HS-5 (cell line): ENCODE measurements around the gene SPATA2L.
"Not testable (repeated sequence)": the region's sequence is repeated elsewhere in the genome, so short reads cannot be mapped to it uniquely, and the experiment has no call there.

Source experiments
- DNase-seq: peaks from one replicate; pipeline ENCODE4 v3.0.0-alpha.2; 2012; ENCODE audit warnings: low read depth

The SPATA2L gene

GRCh38 chr16:89706518-89707260, 5.2 kb upstream of the SPATA2L start:
- no peak for DNase-seq

- no peak for DNase-seq
Observed at GRCh38 chr16:89705006-89705405, 3.5 kb upstream of the SPATA2L start.

- no peak for DNase-seq
Observed at GRCh38 chr16:89704281-89704680, 2.8 kb upstream of the SPATA2L start.

GRCh38 chr16:89700649-89701424, 668 bp downstream of the SPATA2L start:
- DNase-seq, result no peak

- DNase-seq, result peak; percentile 60
Observed at GRCh38 chr16:89700100-89700648, 1.3 kb downstream of the SPATA2L start.

DNA sequence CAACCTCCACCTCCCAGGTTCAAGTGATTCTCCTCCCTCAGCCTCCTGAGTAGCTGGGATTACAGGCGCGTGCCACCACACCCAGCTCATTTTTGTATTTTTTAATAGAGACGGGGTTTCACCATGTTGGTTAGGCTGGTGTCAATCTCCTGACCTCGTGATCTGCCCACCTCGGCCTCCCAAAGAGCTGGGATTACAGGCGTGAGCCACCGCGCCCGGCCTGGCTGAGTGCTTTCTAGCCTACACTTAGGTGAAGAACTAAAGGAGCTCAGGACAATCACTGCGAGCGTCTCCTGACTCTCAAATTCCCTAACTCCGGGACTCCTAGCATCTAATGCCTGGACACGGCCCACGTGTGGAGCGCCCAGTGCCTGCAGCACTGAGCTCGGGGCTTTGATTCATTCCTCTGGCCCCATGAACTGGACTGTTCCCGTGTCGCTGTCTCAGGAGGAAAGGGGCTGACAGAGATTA, 1.8 kb downstream of the SPATA2L start:
- DNase-seq, result not testable (repeated sequence)

- DNase-seq, result not testable (repeated sequence)
Observed at GRCh38 chr16:89698717-89699116, 2.8 kb downstream of the SPATA2L start.

DNA sequence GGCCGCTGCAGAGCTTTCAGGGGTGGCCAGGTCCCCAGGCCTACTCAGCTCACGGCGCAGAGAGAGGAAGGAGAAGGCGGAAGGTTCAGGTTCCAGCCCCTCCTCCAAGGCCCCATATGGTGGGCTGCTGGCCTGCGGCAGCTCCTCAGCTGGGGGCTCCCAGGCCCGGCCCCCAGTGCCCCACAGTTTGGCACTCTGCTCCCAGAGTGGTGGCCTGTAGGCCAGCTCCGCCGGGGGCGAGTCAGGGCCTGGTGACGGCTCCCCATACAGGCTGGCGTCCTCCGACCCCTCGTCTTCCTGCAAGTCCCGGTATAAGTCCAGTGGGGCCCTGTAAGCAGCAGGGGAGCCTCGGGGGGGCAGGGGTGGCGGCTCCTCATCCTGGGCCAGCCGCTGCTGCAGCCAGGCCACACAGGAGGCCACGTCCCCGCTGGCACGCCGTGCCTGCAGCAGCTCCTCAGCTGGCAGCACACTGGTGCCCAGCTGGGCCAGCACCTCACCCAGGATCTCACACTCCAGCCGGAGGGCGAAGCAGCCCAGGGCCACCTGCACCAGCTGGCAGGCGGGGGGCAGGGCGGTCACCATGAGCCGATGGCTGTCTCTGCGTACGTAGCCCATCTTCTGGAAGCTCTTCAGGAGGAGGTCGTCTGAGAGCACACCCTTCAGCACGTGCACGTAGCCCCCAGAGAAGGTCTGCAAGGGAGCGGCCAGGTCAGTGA, 3.7 kb downstream of the SPATA2L start:
- no peak for DNase-seq

DNA sequence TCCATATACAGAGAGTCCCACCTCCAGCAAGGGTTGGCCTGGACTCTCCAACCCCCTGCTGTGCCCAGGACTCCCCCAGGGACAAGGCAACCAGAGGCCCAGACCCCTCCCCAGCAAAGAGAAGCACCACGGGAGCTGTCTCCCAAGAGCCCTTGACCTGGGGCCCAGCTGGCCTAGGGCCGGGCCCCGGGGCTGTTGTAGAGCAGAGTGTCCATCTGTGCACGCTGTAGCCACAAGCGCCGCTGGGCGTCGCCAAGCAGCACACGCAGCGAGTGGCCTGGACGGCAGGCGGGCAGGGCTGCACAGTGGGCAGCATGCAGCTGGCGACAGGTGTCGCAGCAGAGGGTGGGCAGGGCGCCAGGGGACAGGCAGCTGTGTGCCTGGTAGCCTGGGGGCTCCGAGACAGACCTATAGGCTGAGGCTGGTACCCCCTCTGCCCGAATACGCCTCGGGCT, 4.3 kb downstream of the SPATA2L start:
- DNase-seq, result no peak

DNA sequence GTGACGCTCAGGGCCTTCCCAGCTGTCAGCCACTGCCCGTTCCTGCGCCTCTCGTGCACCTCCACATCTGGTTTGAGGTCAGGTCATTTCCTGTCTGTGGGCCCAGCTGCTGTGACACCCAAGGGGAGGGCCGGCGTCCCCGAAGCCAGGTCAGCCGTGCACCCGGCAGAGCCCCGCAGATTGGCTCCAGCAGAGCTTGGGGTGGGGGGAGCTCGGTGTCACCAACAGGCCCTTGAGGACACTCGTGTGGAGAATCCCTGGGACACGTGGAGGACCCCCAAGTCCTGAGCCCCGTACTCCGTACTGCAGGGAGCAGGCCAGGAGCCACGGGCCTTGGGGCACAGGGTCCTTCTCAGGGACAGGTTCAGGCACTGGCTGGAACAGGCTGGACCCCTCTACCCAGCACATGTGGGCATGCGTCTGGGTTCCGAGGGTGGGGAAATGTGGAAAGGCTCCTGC, 4.8 kb downstream of the SPATA2L start:
- DNase-seq, result no peak

DNA sequence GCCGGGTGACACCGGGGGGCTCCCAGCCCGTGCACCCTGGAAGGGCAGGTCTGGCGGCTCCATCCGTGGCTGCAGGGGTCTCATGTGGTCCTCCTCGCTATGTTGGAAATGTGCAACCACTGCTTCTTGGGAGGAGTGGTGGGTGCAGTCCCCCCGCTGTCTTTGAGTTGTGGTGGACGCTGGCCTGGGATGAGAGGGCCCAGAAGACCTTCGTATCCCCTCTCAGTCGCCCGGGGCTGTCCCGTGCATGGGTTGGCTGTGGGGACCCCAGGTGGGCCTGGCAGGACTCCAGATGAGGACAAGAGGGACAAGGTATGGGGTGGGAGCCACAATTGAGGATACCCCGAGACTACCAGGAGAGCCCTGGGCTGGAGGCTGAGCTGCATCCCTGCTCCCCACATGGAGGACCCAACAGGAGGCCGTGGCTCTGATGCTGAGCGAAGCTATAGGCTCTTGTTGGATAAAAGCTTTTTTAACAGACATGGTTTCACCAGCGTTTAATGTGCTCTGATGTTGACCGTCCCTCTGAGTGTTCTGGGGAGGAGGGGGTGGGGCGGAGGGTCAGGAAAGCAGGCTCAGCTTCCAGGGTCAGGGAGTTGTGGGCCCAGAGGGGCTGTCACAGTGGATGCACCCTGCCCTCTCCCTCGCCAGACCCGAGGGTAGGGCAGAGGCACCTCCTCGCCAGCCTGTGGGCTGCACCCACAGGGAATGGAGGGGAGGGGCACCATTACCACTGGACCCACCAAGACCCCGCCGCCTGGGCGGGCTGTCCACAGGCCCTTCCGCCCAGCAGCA, 5.4 kb downstream of the SPATA2L start:
- DNase-seq, result no peak

DNA sequence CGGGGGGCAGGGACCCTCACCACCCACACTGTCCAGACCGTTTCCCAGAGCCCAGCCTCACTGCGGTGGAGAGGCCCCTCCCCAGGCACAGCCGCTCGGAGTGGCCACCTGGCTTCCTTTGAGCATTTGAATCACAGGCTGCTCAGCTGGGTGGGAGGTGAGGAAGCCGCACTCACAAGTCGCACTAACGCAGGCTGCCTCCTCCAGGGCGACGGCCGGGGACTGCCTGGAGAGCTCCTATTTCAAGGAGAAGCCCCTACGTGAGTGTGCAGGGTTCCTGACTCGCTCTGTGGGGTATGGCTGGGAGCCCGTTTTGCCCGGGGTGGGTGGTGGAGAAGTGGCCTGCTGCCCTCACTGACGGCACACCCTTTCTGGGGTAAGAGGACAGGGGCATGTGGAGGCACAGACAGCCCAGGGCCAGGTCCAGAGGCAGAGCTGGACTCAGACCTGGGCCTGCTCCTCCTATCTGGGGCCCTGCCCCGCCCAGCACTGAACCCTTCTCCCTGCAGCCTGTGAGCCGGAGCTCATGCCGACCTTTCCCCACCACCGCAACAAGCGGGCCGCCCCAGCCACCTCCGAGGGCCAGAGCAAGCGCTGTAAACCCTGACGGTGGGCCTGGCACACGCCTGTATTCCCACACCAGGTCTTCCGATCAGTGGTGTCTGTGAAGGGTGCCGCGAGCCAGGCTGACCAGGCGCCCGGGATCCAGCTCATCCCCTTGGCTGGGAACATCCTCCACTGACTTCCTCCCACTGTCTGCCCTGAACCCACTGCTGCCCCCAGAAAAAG, 6.2 kb downstream of the SPATA2L start:
- no peak for DNase-seq

DNA sequence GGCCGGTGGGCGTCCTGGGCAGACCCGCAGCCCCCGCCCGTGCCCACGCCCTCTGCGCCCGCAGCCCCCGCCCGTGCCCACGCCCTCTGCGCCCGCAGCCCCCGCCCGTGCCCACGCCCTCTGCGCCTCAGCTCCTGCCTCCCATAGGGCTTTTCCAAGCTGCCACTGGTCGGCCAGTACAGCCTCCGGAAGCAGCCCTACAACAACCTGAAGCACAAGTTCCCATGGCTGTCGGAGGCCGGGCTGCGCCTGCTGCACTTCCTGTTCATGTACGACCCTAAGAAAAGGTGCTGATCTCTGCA, 6.8 kb downstream of the SPATA2L start:
- DNase-seq, result not testable (repeated sequence)

DNA sequence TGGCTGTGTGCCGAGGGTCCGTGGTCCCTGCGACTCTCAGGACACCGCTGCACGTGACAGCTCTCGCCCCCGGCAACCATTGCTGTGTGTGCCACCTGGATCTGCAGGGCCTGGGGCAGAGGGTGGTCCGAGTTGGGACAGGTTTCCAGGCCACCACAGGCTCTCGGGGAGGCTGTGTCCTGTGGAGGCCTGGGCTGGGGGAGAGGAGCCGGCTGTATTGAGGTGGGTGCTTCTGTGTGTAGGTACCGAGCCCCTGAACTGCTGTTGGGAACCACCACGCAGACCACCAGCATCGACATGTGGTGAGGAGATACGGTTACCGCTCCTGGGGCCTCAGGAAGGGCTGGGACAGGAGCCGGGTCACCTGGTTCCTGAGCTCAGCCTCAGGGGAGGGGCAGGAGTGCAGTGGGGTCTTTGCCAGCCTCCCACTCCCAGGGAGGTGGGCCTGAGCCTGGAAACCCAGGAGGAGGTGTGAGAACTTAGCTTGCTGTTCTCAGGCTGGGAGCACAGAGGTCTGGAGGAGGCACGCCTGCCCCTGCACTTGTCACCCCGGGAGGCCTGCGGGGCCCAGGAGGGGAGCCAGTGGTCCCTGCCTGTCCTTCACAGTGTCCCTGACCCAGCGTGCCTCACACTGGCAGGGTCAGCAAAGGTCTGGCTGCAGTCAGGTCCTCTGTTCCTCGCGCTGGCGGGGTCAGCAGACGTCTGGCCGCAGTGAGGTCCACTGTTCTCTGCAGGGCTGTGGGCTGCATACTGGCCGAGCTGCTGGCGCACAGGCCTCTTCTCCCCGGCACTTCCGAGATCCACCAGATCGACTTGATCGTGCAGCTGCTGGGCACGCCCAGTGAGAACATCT, 7.3 kb downstream of the SPATA2L start:
- DNase-seq, result no peak

DNA sequence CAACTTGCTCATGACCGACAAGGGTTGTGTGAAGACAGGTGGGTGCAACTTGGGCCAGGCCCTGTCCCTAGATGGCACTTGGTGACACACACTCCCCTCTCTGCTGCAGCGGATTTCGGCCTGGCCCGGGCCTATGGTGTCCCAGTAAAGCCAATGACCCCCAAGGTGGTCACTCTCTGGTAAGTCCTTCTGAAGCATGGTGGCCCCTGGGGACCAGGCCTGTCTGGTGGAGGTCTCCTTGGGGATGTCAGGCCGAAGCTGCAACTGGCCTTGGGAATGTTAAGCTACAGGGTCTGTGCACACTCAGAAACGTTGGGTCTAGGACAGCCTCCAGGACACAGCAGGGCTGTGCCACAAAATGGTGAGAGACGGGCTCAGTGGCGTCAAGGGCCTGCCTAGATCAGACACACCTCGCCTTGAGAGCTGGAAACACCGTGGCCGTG, 8.2 kb downstream of the SPATA2L start:
- DNase-seq, result no peak

DNA sequence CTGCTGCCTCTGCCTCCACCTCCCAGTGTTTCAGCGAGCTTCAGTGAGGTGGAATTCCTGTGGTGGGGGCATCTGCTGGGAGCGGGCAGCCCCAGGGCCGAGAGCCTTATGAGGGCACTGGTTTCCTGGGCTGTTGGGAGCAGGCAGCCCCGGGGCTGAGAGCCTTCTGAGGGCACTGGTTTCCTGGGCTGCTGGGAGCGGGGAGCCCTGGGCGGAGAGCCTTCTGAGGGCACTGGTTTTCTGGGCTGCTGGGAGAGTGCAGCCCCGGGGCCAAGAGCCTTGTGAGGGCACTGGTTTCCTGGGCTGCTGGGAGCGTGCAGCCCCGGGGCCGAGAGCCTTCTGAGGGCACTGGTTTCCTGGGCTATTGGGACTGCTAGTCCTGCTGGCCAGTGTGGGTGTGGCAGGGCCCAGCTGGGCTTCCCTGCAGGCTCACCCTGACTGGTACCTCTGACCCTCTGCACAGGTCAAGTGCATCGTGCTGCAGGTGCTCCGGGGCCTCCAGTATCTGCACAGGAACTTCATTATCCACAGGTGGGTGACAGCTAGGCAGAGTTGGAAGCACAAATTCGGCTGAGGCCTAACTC, 9.4 kb downstream of the SPATA2L start:
- DNase-seq, result no peak

DNA sequence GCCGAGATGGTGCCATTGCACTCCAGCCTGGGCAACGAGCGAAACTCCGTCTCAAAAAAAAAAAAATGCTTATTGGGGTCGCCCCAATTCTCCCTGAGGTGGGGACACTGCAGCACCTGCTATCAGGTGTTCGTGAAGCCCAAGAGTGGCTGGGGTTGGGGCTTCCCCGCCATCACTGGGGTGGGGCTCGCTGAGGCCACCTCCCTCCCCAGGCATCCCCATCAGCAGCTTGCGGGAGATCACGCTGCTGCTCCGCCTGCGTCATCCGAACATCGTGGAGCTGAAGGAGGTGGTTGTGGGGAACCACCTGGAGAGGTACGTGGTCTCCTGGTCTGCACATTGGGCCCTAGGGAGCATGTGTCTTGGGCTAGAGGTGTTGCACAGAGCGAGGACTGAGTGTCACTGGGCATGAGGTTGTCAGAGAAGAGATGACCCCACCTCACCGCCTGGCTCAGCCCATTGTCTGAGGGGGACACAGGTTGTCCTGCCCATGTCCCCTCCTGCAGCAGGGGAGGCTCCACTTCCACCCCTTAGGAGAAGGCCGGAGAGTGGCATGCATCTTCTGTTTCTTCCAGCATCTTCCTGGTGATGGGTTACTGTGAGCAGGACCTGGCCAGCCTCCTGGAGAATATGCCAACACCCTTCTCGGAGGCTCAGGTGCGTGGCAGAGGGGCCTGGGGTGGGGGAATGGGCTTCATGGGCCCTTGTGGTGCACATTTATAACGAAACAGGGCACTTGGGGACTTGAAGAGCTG, 10.1 kb downstream of the SPATA2L start:
- no peak for DNase-seq

DNA sequence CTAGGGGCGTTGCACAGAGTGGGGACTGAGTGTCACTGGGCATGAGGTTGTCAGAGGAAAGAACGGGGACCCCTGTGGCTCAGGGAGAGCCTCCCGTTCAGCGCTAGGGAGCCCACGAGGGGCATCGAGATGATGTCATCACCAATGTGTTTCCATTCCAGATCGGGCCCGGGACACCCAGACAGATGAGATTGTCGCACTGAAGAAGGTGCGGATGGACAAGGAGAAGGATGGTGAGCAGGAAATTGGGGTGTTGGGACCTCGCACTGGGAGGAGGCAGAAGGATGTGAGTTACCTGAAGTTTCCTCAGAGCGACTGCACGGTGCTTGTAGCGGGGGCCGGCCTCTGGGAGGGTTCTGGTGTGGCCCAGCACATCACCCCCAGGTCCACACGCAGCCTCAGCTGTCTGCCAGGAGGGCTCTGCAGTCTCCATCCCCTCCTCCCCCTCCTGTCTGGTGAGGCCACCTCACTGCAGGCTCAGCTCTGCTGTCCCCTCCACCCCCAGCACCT, 11.1 kb downstream of the SPATA2L start:
- no peak for DNase-seq
